Retina (tissue), 1 donor: ENCODE results near the gene PRR16.
A peak's percentile ranks its signal among the peaks of the same experiment; 100 is the strongest.
"Not testable (repeated sequence)": the region's sequence is repeated elsewhere in the genome, so short reads cannot be mapped to it uniquely, and the experiment has no call there.

Experiments
- DNase-seq: peaks from one replicate; pipeline ENCODE4 v3.0.0-alpha.2; 2016

PRR16 gene

GRCh38 chr5:120678279-120678678 lies 214.2 kb downstream of the PRR16 start:
- DNase-seq, result no peak

GRCh38 chr5:120682851-120683250 lies 218.8 kb downstream of the PRR16 start:
- no peak for DNase-seq

GRCh38 chr5:120683580-120683979 lies 219.5 kb downstream of the PRR16 start:
- DNase-seq, result no peak

- no peak for DNase-seq
Measured at GRCh38 chr5:120684213-120684612, 220.1 kb downstream of the PRR16 start.

- DNase-seq, result peak; percentile 17
Measured at GRCh38 chr5:120684749-120685415, 220.8 kb downstream of the PRR16 start.

- DNase-seq, result no peak
Measured at GRCh38 chr5:120690621-120691407, 226.7 kb downstream of the PRR16 start.

GRCh38 chr5:120692325-120692724 lies 228.2 kb downstream of the PRR16 start:
- no peak for DNase-seq

- no peak for DNase-seq
Measured at GRCh38 chr5:120695368-120695880, 231.3 kb downstream of the PRR16 start.

GRCh38 chr5:120697147-120697546 lies 233.0 kb downstream of the PRR16 start:
- no peak for DNase-seq

- not testable (repeated sequence) for DNase-seq
Measured at GRCh38 chr5:120697670-120698327, 233.7 kb downstream of the PRR16 start.

- not testable (repeated sequence) for DNase-seq
Measured at GRCh38 chr5:120700653-120701052, 236.6 kb downstream of the PRR16 start.

GRCh38 chr5:120702817-120703538 lies 238.9 kb downstream of the PRR16 start:
- DNase-seq, result not testable (repeated sequence)

GRCh38 chr5:120703918-120704587 lies 240.0 kb downstream of the PRR16 start:
- DNase-seq, result no peak

GRCh38 chr5:120706877-120707276 lies 242.8 kb downstream of the PRR16 start:
- DNase-seq, result no peak

GRCh38 chr5:120717381-120717780 lies 253.3 kb downstream of the PRR16 start:
- no peak for DNase-seq

GRCh38 chr5:120730214-120730613 lies 266.1 kb downstream of the PRR16 start:
- DNase-seq, result no peak

- no peak for DNase-seq
Measured at GRCh38 chr5:120734033-120734432, 269.9 kb downstream of the PRR16 start.

GRCh38 chr5:120735076-120735475 lies 271.0 kb downstream of the PRR16 start:
- DNase-seq, result no peak
